SKM-1 treated with dmso at 0.1 percent for 144 hours (cell line): ENCODE results near the gene UBE2O.
"Not testable (repeated sequence)": the region's sequence is repeated elsewhere in the genome, so short reads cannot be mapped to it uniquely, and the experiment has no call there.

Source experiments
- DNase-seq: peaks from one replicate; lab custom pipeline; 2025; ENCODE audit not compliant: unreplicated experiment; lab: John Stamatoyannopoulos, UW

Gene UBE2O

GRCh38 chr17:76378548-76379274, 74.2 kb downstream of the UBE2O start:
- no peak for DNase-seq

DNA sequence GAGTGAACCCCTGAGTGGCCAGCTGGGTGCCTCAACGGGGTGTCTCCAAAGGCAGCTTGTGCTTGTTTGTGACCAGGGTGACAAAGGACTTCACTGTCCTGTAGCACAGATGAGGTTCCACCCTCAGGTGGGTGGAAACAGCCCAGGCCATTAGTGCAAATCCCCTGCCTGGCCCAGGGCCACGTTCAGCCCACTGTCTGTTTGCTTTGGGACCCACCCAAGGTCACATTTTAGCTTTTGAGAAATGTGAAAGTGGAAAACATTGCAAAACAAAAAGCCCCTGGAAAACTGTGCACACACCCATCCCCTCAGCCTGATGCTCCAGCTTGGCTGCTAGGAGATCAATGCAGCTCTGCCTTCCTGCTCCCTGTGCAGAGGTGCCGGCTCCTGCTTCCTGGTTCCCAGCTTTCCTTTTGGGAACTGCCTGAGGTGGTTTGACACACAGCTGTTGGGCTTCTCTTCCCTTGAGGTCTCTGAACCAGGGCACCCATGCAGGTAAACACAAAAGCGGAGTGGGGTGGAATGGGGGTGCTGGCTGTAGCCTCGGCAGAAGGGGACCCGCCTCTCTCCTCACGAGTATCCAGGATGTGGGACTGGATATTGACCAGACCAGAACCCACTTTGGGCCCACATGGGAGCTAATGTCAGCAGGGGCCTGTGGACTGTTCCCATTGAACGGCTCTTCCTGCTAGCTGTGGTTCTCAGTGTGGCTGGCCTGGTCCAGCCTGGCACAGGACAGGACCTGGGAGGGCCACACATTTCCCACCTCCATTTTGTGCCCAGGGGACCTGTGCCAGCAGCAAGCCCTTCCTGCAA, 76.4 kb downstream of the UBE2O start:
- DNase-seq = no peak

DNA sequence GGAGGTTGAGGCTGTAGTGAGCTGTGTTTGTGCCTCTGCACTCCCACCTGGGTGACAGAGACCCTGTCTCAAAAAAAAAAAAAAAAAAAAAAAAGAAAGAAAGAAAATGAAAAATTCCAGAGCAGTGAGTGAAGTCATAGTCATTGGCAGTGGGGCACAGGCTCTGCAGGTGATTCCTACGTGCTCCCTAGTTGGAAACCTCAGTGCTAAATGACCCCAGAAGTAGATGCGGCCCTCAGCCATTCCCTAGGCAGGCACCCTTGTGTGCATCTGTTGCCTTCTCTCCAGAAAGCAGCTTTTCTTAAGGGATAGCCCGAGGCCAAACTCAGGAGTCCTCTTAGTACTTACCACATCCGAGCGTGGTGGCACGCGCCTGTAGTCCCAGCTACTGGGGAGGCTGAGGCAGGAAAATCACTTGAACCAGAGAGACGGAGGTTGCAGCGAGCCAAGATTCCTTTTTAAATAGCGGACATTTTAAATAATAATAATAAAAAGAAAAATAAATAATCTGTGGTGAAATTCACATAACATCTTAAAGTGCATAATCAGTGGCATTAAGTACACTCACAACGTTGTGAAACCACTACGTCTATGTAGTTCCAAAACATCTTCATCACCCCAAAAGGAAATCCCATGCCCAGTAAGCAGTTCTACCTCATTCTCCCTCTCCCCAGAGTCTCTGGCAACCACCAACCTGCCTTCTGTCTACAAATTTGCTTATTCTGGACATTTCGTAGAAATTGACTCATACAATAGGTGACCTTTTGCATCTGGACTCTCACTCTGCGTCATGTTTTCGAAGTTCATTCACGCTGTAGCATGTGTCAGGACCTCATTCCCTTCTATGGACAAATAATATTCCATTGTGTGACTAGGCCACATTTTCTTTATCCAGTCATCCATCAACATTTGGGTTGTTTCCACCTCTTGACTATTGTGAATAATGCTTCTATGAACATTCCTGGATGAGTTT, 81.0 kb downstream of the UBE2O start:
- DNase-seq = no peak

DNA sequence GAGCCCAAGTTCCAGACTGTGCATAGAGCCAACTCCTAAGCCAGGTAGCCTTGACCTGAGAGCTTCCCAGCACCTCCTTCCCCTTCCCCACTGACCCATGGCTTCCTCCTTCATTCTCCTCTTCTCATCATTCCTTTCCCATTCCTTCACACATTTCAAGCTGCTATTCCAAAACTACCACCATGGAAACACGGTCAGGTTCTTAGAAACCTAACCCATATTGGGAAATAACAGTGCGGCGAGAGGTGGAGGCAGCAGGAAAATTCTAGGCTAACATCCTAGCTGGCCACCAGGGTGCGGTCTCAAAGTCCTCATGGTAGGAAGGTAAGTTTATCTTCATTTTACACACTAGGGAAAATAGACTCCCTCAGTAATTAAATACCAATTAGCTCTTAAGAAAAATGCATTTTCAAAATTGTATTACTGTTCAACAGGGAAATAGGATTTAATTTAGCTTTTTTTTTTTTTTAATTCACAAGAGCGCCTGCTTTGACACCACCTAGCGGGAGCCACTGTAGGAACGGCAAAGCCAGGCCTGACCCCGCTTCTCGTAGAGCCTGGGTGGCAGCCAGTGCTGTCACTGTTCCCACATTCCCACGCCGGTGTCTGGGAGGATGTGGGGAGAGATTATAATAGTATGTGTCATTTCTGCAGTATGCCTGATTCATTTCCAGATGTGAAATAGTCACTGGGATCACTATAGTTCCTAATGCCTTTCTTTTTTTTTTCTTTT, 82.5 kb downstream of the UBE2O start:
- DNase-seq = no peak

DNA sequence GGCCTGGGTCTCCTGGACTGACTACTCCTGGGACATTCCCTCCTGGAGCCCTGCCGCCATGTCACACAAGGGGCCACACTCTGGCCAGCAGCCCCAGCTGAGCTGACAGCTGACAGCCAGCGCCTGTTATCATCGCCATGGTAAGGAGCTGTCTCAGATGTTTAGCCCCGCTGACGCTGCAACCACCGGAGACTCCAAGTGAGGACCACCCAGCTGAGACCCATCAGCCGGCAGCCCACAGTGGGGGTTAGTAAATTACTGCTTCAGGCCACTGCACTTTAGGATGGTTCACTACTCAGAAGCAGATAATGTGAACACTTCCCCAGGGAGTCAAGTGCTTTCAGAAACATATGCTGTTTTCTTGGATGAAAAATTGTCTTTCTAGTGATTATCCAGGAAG, 83.1 kb downstream of the UBE2O start:
- no peak for DNase-seq

- no peak for DNase-seq
Observed at GRCh38 chr17:76369379-76369778, 83.6 kb downstream of the UBE2O start.

DNA sequence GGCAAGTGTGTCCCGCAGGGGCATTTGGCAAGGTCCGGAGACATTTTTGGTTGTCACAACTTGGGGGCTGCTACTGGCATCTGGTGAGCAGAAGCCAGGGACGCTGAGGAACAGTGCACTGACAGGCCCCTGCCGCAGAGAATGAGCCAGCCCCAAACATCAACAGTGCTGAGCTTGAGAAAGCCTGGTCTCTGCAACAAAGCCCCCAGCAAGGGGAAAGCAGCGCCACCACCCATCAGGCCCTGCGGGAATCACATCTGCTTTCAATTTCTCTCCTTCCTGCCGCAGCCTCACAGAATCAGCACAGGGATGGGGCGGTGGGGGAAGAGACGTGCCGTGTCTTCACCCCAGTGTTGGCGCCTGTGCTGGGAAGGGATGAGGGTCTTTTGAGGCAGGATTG, 84.4 kb downstream of the UBE2O start:
- no peak for DNase-seq

GRCh38 chr17:76367642-76368041, 85.3 kb downstream of the UBE2O start:
- DNase-seq = no peak

- DNase-seq = no peak
Observed at GRCh38 chr17:76366247-76366646, 86.7 kb downstream of the UBE2O start.

- no peak for DNase-seq
Observed at GRCh38 chr17:76365256-76365903, 87.6 kb downstream of the UBE2O start.

- DNase-seq = no peak
Observed at GRCh38 chr17:76363107-76363842, 89.7 kb downstream of the UBE2O start.

GRCh38 chr17:76360461-76360860, 92.5 kb downstream of the UBE2O start:
- no peak for DNase-seq

GRCh38 chr17:76359776-76360175, 93.2 kb downstream of the UBE2O start:
- DNase-seq = not testable (repeated sequence)

GRCh38 chr17:76359375-76359774, 93.6 kb downstream of the UBE2O start:
- DNase-seq = no peak

DNA sequence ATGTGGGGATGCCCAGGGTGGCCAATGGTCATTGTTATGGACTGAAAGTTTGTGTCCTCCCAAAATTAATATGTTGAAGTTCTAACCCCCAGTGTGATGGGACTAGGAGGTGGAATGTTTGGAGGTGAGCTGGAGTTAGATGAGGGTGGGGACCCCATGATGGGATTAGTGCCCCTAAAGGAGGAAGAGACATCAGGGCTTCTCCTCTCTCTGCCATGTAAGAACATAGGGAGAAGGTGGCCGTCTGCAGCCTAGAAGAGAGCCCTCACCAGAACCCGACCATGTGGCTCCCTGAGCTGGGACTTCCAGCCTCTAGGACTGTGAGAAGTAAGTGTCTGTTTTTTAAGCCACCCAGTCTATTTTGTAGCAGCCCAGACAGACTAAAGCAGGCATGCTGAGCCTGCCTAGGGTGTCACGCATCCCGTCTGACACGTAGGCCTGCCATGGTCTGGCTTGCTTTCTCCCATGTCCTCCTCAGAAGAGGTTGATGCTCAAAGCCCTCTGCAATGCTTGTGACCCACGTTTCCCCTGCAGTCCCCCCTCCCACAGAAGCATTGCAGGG, 95.3 kb downstream of the UBE2O start:
- DNase-seq = no peak

- no peak for DNase-seq
Observed at GRCh38 chr17:76356803-76357456, 96.0 kb downstream of the UBE2O start.

- no peak for DNase-seq
Observed at GRCh38 chr17:76354747-76355310, 98.1 kb downstream of the UBE2O start.

GRCh38 chr17:76354317-76354729, 98.6 kb downstream of the UBE2O start:
- DNase-seq = no peak
